D721Med (cell line): ENCODE data around the gene CCDC120.

Source experiments
- DNase-seq: peaks from one replicate; pipeline ENCODE4 v3.0.0; 2011; ENCODE audit warnings: low spot score; ENCODE audit not compliant: insufficient read length
- FAIRE-seq: peaks from 2 replicates; lab custom pipeline; 2011; peaks lifted over from hg19 to GRCh38; lab: Jason Lieb, UNC
- CTCF ChIP-seq: IDR thresholded peaks from 2 replicates; pipeline ENCODE4 v1.5.1; 2012; ENCODE audit warnings: mild to moderate bottlenecking, control low read depth; ENCODE audit not compliant: insufficient read depth; ENCODE audit errors: missing control alignments

The CCDC120 gene

GRCh38 chrX:49053223-49054072, 5.4 kb upstream of the CCDC120 start:
- FAIRE-seq (no peak), DNase-seq (peak; percentile 60)
- TF ChIP-seq CTCF: no peak

- DNase-seq (no peak), FAIRE-seq (no peak)
- no peak for TF ChIP-seq CTCF
These were observed 4.6 kb upstream of the CCDC120 start for GRCh38 chrX:49054073-49054762.

- no peak for FAIRE-seq
- TF ChIP-seq CTCF: no peak
- DNase-seq: no peak
These were observed 402 bp downstream of the CCDC120 start for GRCh38 chrX:49059201-49059600.

GRCh38 chrX:49059681-49060085, 884 bp downstream of the CCDC120 start:
- FAIRE-seq (no peak), DNase-seq (no peak)
- TF ChIP-seq CTCF: no peak

- FAIRE-seq (no peak), DNase-seq (no peak)
- TF ChIP-seq CTCF: no peak
These were observed 2.1 kb downstream of the CCDC120 start for GRCh38 chrX:49060914-49061313.

GRCh38 chrX:49061490-49061889, 2.7 kb downstream of the CCDC120 start:
- TF ChIP-seq CTCF: no peak
- DNase-seq: no peak
- FAIRE-seq: no peak

- TF ChIP-seq CTCF: no peak
- FAIRE-seq (no peak), DNase-seq (no peak)
These were observed 3.1 kb downstream of the CCDC120 start for GRCh38 chrX:49061916-49062315.
